HG03175 (cell line): ENCODE measurements around the gene POLR3H.

Source experiments
- ATAC-seq: cut with Tn5 transposase; IDR thresholded peaks from one replicate; pipeline ENCODE4 v1.9.1; 2021; ENCODE audit warnings: mild to moderate bottlenecking, moderate library complexity; ENCODE audit not compliant: unreplicated experiment

POLR3H gene

GRCh38 chr22:41488076-41488475 lies 56.2 kb downstream of the POLR3H start:
- no peak for ATAC-seq

GRCh38 chr22:41487037-41487935 lies 57.0 kb downstream of the POLR3H start:
- no peak for ATAC-seq

- ATAC-seq: no peak
Measured at GRCh38 chr22:41485033-41485432, 59.2 kb downstream of the POLR3H start.

GRCh38 chr22:41482319-41482935 lies 61.8 kb downstream of the POLR3H start:
- ATAC-seq: no peak

GRCh38 chr22:41481925-41482318 lies 62.3 kb downstream of the POLR3H start:
- ATAC-seq: no peak

GRCh38 chr22:41481131-41481830 lies 63.0 kb downstream of the POLR3H start:
- ATAC-seq: no peak

- ATAC-seq: no peak
Measured at GRCh38 chr22:41480397-41480735, 63.9 kb downstream of the POLR3H start.

- no peak for ATAC-seq
Measured at GRCh38 chr22:41479671-41480396, 64.4 kb downstream of the POLR3H start.

GRCh38 chr22:41478891-41479521 lies 65.3 kb downstream of the POLR3H start:
- no peak for ATAC-seq

- no peak for ATAC-seq
Measured at GRCh38 chr22:41478473-41478872, 65.8 kb downstream of the POLR3H start.
